ENCODE data around the gene CGB1. TPM values are rescaled to one million over a fixed set of nuclear protein-coding genes. Genes with fewer than 3 reads are reported as not detected.

CGB1 gene
- polyA plus RNA-seq, 1 donor (not counting 4 experiments of a cell fraction or from before 2014, with no cell fraction given) = not detected

DNA sequence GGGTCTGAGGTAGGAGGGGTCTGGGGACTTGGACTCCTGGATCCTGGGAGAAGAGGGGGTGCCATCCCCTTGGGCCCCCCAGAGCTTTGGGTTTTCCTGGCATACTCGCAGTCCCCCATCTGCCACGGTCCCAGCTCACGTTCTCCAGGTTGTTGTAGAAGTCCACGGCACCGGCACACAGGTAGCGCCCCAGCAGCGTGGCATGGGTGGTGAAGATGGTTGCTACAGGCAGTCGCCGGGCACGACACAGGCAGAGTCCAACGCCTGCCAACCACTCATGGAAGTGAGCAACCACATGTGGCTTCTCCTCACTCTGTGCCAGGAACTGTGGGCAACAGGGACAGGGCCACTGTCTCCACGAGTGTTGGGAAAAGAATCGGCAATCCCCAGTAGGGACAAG is 51.0 kb downstream of the CGB1 start:
- TF ChIP-seq EZH2 (IDR thresholded peaks at IDR 0.05; ENCODE audit: low read length) = no peak
- Histone ChIP-seq H3K4me3 (ENCODE audit: control insufficient read depth in 2 of 3, extremely low read depth in 1 of 3, insufficient read depth in 2 of 3, low read depth in 1 of 3, low read length in 3 of 3) (no peak overlapping the region), H3K9me3 (ENCODE audit: control insufficient read depth, low read depth, low read length) (no peaks in the 10 kb centered on the region), H3K27ac (ENCODE audit: control insufficient read depth, insufficient read depth, low read length) (no peak overlapping the region), H3K27me3 (ENCODE audit: control insufficient read depth, extremely low read depth, insufficient read depth, low read length) (no peaks in the 10 kb centered on the region), H3K4me2 (ENCODE audit: control insufficient read depth, extremely low read depth, insufficient read depth, low read depth, low read length) (no peak overlapping the region), H3K9ac (ENCODE audit: control insufficient read depth, extremely low read depth, insufficient read depth, low read length) (no peak overlapping the region), H3K4me1 (ENCODE audit: control insufficient read depth, extremely low read depth, insufficient read depth, low read length) (no peaks in the 10 kb centered on the region), H3K79me2 (ENCODE audit: control insufficient read depth, insufficient read depth, low read length) (peaks cover 16% of the 10 kb centered on the region), H3K36me3 (ENCODE audit: control insufficient read depth in 2 of 2, extremely low read depth in 1 of 2, insufficient read depth in 2 of 2, low read length in 2 of 2) (peaks cover 54 to 55% of the 10 kb centered on the region in 2 experiments), H2AFZ (ENCODE audit: control insufficient read depth, low read length) (no peak overlapping the region), H4K20me1 (ENCODE audit: control insufficient read depth, extremely low read depth, insufficient read depth, low read length) (no peaks in the 10 kb centered on the region), H3K9me1 (ENCODE audit: control insufficient read depth, extremely low read depth, insufficient read depth, low read length) (no peaks in the 10 kb centered on the region)
- dilution Hi-C loops (cut with MboI; ENCODE audit: extremely low pct_ligation_motif_present, low sequenced_read_pairs) = no loop called here
- no peak for FAIRE-seq
- no peak for DNase-seq (ENCODE audit: low read depth, low spot score)

Small RNAs within 50 kb of the gene (small RNA-seq; reads per million reads assigned to genes)
- 0 reads per million in 3 experiments for gene MIR6798 (ENCODE audit: insufficient read length in 3 of 3, low read depth in 3 of 3, low replicate concordance in 1 of 3)
- gene RN7SL708P (ENCODE audit: insufficient read length in 3 of 3, low read depth in 3 of 3, low replicate concordance in 1 of 3) = 0 reads per million in 3 experiments

Other genes starting within 250 kb of the CGB1 start
- gene BCAT2, start 225.9 kb downstream of the CGB1 start, polyA plus RNA-seq = 19.0 to 27.3 TPM (median 20.4 TPM) in 3 replicates
- 0.92 to 1.2 TPM (median 1.0 TPM) in 3 replicates for gene HSD17B14, start 200.4 kb downstream of the CGB1 start, polyA plus RNA-seq
- 1.2 to 2.2 TPM (median 1.8 TPM) in 3 replicates for gene PLEKHA4, start 168.3 kb downstream of the CGB1 start, polyA plus RNA-seq
- 23.6 to 36.6 TPM (median 32.5 TPM) in 3 replicates for gene PPP1R15A, start 164.5 kb downstream of the CGB1 start, polyA plus RNA-seq
- not detected in 3 replicates for gene TULP2, start 138.2 kb downstream of the CGB1 start, polyA plus RNA-seq
- gene NUCB1, start 136.6 kb downstream of the CGB1 start, polyA plus RNA-seq = 44.3 to 65.1 TPM (median 59.2 TPM) in 3 replicates
- gene DHDH, start 103.2 kb downstream of the CGB1 start, polyA plus RNA-seq = 0.45 to 1.8 TPM (median 0.52 TPM) in 3 replicates
- 75.3 to 139 TPM (median 113 TPM) in 3 replicates for gene BAX, start 82.0 kb downstream of the CGB1 start, polyA plus RNA-seq
- gene FTL, start 71.6 kb downstream of the CGB1 start, polyA plus RNA-seq = 805 to 2,115 TPM (median 838 TPM) in 3 replicates
- 46.5 to 61.9 TPM (median 58.6 TPM) in 3 replicates for gene GYS1, start 43.6 kb downstream of the CGB1 start, polyA plus RNA-seq
- 126 to 162 TPM (median 141 TPM) in 3 replicates for gene RUVBL2, start 43.0 kb downstream of the CGB1 start, polyA plus RNA-seq
- 0.33 to 0.44 TPM in 2 of 3 replicates, not detected in the other for gene LHB, start 19.8 kb downstream of the CGB1 start, polyA plus RNA-seq
- gene CGB3, start 12.6 kb downstream of the CGB1 start, polyA plus RNA-seq = not detected in 3 replicates
- not detected in 3 replicates for gene CGB2, start 5.0 kb downstream of the CGB1 start, polyA plus RNA-seq
- 0.20 to 0.24 TPM (median 0.21 TPM) in 3 replicates for gene CGB5, start 7.0 kb upstream of the CGB1 start, polyA plus RNA-seq
- gene CGB8, start 12.2 kb upstream of the CGB1 start, polyA plus RNA-seq = not detected in 3 replicates
- 0.92 to 4.1 TPM (median 1.2 TPM) in 3 replicates for gene CGB7, start 20.9 kb upstream of the CGB1 start, polyA plus RNA-seq
- 5.5 to 14.4 TPM (median 8.3 TPM) in 3 replicates for gene NTF4, start 27.9 kb upstream of the CGB1 start, polyA plus RNA-seq
- not detected in 3 replicates for gene KCNA7, start 35.8 kb upstream of the CGB1 start, polyA plus RNA-seq
- 116 to 186 TPM (median 149 TPM) in 3 replicates for gene SNRNP70, start 48.6 kb upstream of the CGB1 start, polyA plus RNA-seq
- gene LIN7B, start 77.5 kb upstream of the CGB1 start, polyA plus RNA-seq = 1.6 to 2.8 TPM (median 1.7 TPM) in 3 replicates
- 0.54 to 0.98 TPM (median 0.71 TPM) in 3 replicates for gene C19orf73, start 82.2 kb upstream of the CGB1 start, polyA plus RNA-seq
- gene PPFIA3, start 82.6 kb upstream of the CGB1 start, polyA plus RNA-seq = 3.0 to 3.4 TPM (median 3.1 TPM) in 3 replicates
- gene HRC, start 118.5 kb upstream of the CGB1 start, polyA plus RNA-seq = 0.03 to 0.08 TPM in 2 of 3 replicates, not detected in the other
- gene TRPM4, start 120.9 kb upstream of the CGB1 start, polyA plus RNA-seq = 16.1 to 23.3 TPM (median 16.1 TPM) in 3 replicates